G401 (cell line): ENCODE measurements around the gene CYP4V2. TPM values are rescaled to one million over a fixed set of nuclear protein-coding genes. Genes with fewer than 3 reads are reported as not detected.

ENCODE experiments used
- DNase-seq: peaks from one replicate; pipeline ENCODE4 v3.0.0-alpha.2; 2015; ENCODE audit warnings: low spot score
- in situ Hi-C: cut with HindIII; loops from 2 replicates; pipeline ENCODE4 v1.10.0; 2016; ENCODE audit warnings: low sequenced_read_pairs, mixed read lengths
- total RNA-seq: library from RNA; depleted of rRNA; stranded (reverse); fragments of >200 nt; shearing (Covaris generic); gene quantifications from 2 replicates; pipeline ENCODE4 v1.2.3, GENCODE V29; 2014; rRNA removed

CYP4V2 gene
- total RNA-seq, 1 experiment from 2014 or later = 2.7 TPM

GRCh38 chr4:186260117-186260503 is 68.7 kb downstream of the CYP4V2 start:
- DNase-seq = no peak
- in situ Hi-C loops = no loop called here

Other genes with a start within 250 kb of the CYP4V2 start
- 0.31 and 3.9 TPM in 2 replicates for gene TLR3, start 122.4 kb upstream of the CYP4V2 start, total RNA-seq
- 1.7 and 4.3 TPM in 2 replicates for gene FAM149A, start 86.9 kb upstream of the CYP4V2 start, total RNA-seq
- not detected in 2 replicates for gene KLKB1, start 35.9 kb downstream of the CYP4V2 start, total RNA-seq
- gene F11, start 74.6 kb downstream of the CYP4V2 start, total RNA-seq = not detected in 2 replicates